Measurements from ENCODE around the gene PYGO2.
A peak's percentile ranks its signal among the peaks of the same experiment; 100 is the strongest.

The PYGO2 gene

DNA sequence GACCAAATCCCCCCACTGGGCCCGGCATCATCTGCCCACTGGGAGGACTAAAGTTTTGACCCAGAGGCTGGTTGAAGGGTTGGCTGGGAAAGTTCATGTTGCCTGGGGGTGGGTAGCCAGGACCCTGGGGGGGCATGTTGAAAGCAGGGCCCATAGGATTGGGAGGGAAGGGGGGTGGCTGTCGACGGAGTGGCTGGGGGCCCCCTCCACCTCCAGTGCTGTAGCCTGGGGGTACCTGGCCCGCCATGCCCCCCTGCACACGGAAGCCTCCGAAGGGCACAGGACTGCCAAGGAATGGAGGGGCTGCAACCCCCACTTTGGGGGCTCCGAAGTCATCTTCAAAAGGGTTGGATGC, 2.2 kb downstream of the PYGO2 start:
- DNase-seq, result no peak

DNA sequence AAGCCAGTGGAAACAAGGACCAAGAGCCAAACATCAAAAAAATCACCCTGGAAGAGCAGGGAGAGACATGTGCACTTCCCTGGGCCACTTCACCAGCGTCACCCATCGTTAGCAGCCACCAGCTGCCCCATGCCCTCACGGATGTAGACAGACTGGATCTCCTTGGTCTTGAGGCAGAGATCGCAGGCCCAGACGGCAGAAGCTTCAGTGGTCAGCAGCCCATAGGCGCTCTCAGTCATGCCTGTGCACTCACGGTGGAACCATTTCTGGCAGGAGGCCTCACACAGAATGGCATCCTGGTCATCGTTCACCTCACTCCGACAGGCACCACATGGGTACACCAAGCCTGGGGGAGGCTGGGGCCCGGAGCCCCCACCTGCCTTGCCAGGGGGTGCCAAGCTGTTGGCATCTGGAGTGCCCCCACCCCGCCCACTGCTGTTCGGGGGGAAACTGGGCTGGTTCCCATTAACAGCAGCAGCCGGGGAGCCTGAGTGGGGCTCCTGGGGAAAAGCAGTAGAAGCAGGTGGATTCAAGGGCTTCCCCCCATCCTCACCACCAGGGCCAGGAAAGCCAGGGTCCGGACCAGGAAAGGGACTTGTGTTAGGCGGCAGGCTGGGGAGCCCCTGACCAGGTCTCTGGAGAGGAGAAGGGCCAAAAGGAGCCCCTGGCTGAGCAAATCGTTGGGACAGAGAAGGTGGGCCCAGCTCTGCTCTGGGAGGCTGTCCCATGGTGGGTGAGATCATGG, 2.7 kb downstream of the PYGO2 start:
- no peak for DNase-seq

DNA sequence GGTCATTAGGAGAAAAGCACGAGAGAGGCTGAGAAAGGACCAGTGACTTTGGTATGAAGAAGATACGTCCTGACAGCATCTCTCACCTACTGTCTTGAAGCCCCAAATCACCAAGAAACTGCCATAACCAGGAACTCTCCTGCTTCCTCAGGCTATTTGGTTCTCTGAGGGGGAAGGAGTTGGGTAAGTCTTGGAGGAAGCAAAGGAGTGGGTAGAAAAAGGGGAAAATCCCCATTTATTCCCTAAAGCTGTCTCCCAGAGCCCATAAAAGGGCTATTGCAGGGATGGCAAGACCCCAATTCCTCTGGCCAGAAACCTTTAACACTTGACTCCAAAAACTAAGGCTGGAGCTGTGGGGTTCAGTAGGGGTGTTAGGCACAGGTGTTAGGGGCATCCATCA, 3.5 kb downstream of the PYGO2 start:
- no peak for DNase-seq

DNA sequence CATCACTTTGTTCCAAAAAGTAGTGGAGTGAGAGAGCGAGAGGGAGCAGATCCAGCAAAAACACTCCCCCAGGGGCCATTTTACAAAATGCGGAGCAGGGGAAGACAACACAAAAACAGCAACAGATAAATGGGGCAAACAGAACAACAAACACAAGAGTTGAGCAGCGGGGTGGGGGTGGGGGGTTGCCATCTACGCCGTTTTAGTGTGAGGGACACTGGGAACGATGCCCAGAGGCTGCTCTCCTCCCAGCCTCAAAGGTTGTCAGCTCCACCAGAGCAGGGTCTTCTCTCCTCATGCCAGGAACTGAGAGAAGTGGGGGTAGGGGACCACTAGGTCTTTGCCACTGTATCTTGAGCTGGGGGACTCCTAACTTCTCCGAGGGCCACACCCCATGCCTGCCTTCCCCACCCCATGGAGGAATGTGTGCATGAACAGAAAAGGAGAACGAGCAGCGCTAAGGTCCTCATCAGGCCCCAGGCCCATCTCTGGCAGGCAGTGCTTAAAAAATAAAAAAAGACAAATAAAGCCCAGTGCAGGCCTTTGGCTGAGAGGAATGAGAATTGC, 4.4 kb downstream of the PYGO2 start:
- no peak for DNase-seq

DNA sequence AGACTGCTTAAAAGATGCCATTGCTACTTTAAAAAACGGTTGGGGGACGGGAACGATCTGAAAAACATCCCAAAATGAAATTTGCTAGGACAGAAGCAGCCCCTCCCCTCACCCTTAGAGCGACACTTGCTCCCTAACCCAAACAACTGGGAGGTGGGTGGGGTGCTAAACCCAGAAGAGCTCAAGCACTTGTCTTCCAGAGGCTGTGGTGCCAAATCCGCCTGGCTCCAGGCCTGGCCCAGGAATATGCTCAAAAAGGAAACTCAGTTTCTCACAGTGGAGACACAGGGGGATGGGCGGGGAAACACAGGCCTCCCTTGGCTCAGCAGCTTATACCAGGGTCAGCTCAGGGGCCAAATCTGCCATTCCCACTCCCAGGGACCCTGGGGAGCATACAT, 5.0 kb downstream of the PYGO2 start:
- no peak for DNase-seq

DNA sequence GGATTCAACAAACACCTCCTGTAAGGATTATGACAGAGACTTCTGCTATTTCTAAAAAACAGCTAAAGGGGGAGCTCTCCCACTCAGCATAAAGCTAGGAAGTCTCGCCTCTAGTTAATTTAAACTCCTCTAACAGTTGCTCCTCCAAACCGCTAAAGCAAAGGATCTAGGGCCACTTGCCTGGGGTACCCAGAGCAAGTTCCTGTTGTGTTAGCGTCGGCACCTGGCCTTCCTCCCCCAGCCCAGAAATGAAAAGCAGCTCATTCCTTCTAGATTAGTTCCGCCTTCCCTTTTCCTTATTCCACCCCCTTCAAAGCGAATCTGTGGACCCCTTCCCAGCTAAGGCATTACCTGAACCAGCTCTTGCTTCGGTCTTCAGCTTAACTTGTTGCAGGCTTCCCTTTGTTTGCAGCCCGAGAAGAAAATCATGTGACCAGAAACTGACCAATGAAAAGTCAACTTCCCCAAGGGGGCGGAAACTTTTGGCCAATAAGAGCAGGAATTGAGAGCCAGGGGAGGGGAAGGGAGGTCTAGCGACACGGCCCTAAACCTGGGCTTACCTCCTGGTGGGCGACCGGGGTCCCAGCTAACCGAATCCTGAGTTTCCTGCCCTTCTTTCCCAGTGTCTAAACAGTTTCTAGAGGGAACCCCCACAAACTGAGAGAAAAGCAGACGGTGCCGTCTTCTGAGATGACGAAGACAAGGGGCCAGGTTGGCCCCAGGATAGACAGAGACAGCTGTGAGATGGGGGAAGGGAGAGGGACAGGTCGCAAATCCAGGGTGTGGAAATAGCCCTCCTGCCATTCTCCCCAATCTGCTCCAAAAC, 5.7 kb downstream of the PYGO2 start, which contains the start of gene PBXIP1:
TSS of gene PBXIP1 (minus strand) at position 382 of the 826 bp plus-strand sequence. CDS start 2,378 bp downstream, outside the sequence.
- DNase-seq, result peak; percentile 43 to 63 (median 50)

DNA sequence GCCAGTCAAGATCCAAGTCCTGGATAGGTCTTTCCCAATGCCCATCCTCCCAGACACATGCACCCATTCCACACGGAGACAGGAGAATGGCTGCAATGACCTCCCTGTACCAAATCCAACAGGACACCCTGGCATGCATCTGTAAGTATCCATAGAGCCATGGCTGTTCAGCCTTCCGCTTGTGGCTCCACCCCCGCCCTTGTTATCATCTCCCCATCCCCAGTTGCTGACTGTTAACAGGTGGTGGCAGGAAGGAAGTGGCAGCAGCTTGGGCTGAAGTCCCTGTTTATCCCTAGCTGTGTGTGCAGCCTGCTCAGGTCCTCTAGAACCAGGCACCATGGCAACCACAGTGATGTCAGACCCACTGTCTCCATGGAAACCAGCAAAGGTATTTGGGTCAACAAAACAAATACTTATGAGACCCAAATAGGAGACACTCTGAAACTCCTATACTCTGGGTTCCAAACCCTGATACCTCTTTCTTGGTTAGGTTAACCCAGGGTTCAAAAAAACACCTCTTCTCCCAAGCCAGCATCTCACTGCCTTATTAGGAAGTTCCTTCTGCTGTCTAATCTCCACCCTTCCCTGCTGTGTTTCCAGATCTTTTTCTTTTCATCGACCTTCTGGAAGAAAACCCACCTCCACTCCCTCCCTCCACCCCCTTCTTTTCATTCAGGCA, 6.4 kb downstream of the PYGO2 start:
- DNase-seq, result peak; percentile 28 to 83 (median 68)

DNA sequence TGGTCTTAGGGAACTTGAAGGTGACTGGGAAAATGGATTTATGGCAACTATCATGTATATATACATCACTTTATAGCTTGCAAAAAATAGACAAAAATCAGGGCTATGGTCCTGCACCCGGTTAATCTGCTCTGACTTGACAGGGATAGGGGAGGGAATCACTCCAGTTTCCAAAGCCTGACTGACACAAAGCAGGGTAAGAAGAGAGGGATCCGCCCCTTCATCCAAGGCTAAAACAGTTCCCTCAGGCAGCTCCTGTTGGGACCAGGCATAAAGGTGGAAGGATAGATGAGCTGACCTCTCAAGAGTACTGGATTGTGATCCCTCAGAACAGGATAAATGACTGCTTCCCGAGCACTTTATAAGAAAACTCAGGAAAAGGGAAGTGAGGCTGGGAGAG, 7.0 kb downstream of the PYGO2 start:
- DNase-seq, result no peak

DNA sequence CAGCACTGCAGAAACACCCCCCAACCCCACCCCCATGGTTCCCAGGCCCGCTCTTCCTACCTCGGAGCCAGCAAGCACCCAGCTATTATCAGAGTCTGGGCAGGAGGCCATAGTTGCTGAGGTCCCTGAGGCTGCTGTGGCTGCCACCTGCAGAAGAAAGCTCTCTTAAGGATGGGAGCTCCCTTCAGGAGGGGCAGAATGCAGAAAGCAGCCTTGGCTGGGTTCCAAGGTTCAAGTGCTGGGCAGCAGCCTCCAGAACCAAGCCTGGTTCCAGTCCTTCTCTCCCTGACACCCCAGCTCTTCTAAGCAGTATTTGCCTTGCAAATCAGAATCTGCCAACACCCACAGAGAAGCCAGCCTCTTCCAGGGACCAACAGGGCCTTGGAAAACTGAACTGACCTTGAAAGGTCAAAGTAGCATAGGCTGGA, 8.0 kb downstream of the PYGO2 start:
- no peak for DNase-seq

DNA sequence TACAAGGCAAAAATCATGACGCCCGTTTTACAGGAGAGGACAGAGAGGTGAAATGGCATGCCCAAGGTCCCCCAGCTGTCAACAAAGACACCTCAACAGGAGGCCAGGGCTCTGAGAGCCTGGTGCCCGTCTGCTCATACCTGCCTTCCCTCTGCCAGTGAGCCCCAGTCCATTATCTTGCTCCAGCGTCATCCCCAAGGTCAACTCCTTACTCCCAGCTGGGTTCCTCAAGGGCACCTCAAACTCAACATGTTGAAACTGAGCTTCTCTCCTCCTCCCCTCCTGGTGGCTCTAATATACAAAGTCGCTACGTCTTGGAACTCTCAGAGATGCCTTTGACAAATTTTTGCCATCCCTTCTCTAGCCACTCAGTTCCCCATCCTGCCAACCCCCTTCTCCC, 8.9 kb downstream of the PYGO2 start:
- DNase-seq, result no peak

DNA sequence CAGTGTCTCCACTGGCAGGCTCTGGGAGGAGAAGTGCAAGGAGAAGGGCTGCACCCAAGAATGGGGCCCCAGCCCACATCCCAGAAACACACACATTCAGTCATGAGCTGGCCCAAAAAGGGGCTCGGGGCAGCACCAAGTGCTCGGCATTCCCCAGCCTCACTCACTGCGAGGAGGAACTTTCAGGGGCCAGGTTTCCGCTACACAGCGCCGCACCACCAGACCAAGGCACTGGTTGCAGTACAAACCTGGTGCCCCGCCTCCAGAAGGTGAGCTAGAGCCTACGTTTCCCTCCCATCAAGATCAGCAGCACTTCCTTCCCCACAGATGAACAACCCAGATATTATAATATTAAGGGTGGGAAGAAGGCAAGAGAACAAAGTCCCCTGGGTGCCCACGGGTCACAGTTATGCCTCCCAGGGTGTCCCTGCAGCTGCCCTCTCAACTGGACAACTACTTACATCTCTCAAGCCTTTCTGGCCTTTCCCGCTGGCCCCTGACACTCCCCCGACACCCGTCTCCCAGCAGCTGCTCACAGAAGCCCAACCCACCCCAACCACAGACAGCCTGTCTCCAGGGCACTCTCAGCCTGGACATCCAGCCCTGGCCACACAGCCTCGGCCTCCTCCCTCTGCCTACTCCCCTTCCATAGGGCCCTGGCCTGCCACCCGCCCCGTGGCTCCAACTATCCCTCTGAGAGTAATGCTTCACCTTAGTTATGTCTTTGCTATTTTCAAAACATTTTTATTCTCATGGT, 9.5 kb downstream of the PYGO2 start:
- DNase-seq, result peak in 3 of 4 experiments; percentile 27 to 32 (median 31)

DNA sequence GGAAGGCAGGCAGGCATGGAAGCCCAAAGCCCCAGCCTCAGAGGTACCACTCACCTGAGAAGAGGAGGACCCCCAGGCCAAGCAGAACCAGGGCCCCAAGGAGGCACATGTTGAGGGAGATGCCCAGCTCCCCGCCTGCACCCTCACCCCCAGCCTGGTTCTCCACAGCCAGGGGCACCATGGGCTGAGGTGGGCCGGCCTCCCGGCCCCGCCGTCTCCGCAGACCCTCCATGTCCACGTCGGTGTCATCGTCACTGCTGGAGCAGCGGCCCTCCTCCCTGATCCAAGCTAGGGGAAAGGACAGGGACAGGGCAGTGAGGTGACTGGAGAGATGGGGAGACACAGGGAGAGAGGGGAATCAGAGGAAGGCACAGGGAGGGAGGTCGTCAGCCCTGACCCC, 13.5 kb downstream of the PYGO2 start:
- no peak for DNase-seq

DNA sequence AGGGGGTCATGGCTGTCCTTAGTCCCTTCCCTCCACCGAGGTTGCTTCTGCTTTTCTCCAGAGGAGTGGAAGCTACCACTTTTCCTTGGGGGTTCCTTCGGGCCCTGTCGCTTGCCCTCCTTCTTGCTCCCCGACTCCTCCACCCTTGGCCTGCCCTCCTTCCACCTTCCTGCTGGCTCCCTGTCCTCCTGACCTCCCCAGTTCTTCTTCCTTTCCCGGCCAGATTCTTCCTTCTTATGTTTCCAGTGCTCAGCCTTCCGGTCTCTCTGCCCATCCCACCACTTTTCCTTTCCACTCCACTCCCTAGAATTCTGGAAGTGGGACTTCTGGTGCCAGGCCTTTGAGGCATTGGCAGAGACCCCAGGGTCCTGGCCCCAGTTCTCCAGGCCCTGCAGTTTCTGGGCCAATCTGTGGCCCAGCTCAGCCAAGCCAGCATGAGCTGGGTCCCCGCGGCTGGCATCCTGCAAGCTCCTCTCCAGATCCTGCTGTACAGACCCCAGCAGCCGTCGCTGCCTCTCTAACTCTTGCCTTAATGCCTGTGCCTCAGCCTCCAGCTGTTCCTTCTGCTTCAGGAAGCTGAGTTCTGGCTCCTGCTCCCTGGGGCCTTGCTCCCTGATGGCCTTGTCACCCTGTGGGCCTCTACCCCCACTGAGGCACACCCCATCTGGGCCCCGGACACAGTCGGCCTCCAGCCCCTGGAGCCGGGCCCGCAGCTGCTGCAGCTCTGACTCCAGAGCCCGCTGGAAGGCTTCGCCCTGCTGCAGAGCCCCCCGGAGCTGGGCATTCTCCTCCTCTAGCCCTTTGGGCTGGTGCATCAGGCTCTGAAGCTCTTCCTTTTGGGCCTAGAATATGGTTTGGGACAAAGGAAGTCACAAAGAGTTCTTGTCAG, 15.4 kb downstream of the PYGO2 start:
- DNase-seq, result no peak

DNA sequence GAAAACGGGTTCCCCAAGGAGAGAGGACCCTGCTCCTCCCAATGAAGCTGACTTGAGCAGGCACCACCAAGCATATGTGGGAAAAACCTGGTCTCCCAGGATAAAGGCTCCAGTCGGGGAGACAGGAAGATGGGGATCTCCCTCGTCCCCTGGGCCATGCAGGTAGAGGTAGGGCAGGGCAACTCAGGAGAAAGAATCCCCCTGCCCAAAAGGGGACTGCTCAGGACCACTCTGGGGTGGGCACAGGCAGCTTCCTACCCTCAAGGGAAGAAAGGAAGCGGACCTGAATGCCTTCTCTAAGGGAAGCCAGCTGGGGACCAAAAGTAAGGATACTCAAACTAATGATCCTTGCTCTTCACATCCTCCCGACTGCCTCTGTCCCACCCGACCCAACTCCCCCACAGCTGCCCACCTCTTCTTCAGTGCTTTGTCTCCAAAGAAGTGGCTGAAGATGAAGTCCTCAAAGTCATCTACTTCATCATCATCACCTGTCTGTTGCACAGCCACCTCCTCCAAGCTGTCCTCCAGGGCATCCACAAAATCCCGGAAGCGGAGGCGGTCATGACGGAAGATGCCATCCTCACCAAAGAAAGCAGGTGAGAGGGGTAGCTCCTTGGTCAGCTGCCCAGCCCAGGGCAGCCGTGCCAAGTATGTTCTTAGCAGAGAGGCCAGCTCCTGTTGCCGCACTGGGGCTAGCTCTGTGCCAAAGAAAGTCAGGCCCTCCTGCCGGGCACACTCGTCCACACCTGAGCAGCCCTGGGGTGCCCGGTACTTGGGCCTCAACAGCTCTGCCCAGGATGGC, 16.2 kb downstream of the PYGO2 start:
- no peak for DNase-seq

DNA sequence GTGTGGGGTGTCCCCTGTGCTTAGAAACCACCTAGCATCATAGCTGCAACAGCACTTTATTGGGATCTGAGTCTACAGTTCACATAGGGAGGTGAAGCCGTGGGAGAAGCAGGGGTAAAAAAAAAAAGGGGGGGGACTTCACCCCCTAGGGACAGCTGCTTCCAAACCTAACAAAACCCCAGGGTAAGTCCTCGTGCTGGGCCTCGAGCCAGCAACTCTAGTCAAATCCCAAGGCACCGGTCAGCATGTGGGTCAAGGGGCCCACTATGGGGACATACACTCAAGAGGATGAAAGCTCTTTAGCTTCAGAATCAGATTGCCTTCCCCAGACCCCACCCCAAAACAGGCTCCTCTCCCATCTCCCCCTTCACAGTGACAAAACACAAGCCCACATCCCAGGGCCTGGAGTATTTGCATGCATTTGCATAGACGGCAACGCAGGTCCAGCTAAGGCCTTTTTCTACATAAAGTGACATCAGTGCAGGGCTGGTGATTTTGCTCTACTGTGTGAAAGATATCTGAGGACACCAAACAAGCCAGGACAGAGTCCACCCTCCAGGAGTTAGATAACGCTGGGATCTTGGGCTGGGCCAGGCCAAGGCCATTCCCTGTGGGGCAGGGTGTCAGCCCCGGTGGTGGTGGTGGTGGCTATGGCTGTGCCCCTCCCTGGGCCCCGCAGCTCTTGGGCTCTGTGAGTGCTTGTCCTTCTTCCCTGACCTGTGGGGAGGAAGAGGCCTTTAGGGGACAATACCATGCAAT, 17.0 kb downstream of the PYGO2 start:
- DNase-seq, result no peak

DNA sequence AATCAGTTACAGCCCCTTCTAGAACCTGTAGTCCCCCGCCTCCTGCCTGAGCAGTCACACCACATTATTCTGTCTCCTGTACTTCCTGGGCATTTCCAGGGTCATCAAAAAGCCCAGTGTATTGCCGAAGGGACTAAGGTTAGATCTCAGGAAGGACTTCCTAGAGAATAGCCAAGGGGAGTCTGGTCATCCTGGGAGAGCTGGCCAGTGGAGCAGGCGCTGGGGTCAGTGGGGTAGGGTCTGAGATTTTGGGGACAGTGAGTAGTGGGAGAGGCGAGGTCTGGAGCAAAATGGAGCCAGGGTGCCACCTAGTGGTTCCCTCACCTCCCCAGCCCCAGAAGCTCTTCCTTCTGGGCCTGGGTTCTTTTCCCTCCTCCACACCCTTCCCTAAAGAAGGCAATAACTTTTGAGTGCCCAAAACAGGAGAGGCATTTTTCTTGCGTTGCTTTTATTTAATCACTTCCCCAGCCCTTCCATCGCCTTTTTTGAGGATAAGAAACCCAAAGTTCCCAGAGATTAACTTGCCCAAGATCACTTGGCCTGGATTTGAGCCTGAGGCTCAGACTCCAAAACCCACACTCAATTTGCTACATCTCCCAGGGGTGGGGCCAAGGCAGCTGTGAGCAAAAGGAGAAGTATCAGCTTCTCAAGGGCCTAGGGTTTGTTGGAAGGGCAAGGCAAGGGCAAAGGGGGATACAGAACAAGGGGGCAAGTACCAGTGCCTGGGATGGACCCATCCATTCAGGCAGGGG, 17.8 kb downstream of the PYGO2 start:
- no peak for DNase-seq

DNA sequence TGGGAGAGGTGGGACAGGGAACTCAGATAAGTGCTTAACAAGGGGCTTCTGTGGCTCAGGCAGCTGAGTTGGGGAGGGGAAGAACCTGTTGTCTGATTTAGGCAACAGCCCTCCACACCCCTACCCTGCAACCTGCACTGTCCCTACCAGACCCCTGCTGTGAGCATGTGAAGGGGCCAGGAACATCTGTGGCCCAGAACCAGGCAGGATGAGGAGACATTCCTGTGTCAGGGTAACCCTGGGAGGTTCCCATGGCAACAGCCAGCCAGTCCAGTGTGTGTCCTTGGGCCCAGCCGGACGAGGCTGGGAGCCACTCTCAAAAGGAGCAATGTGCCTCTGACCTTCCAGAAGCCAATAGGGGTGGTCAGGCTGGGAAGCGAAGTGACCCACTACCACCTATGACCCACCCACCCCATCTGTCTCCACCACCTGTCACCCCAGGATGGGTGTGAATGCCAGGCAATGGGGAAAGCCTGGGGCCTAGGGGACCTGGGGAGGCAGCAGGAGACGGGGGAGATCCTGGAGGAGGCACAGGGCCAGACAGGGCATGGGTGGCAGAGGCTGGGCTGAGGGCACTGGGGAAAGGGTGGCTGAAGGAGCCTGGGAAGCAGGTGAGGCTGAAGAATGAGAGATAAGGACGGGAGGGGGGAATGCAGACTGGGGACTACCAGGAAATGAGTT, 20.1 kb downstream of the PYGO2 start:
- no peak for DNase-seq

DNA sequence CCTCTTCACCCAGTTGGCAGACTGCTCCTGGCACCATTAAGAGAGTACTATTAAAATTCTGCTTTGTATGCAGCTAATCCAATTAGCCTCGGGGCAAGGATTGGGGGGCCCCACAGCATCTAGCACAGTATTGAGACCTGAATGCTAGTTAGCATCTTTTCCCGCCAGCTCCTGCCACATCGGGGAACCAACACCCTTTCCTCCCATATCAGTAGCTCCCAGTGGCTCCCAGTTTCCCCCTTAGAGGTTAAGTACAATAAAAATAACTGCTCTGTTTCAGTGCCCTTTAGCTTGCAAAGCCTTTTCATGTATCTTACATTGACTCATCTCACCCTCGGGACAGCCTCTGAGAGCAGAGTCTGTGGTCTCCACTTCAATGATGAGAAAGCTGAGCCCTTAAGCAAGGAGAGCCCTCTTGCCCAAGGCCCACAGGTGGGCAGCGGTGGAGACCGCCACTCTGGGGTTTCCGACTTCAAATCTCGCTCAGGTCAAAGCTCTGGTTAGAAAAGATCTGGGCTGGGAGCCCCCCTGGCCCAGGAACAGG, 20.9 kb downstream of the PYGO2 start:
- no peak for DNase-seq
